Stimulated activated CD4-positive, alpha-beta T cell treated with anti-CD3 and anti-CD28 coated beads, Interleukin-4, amount 100 ng/mL, for 1 hour (primary cell): ENCODE data around the gene KRT12.

Experiments used
- DNase-seq: peaks from one replicate; pipeline ENCODE4 v3.0.0-alpha.2; 2020

Gene KRT12

GRCh38 chr17:40813804-40814203, 53.2 kb downstream of the KRT12 start:
- DNase-seq, result no peak

- no peak for DNase-seq
Observed at GRCh38 chr17:40812639-40813038, 54.4 kb downstream of the KRT12 start.
